ENCODE results near the gene PLEKHA5.

DNA sequence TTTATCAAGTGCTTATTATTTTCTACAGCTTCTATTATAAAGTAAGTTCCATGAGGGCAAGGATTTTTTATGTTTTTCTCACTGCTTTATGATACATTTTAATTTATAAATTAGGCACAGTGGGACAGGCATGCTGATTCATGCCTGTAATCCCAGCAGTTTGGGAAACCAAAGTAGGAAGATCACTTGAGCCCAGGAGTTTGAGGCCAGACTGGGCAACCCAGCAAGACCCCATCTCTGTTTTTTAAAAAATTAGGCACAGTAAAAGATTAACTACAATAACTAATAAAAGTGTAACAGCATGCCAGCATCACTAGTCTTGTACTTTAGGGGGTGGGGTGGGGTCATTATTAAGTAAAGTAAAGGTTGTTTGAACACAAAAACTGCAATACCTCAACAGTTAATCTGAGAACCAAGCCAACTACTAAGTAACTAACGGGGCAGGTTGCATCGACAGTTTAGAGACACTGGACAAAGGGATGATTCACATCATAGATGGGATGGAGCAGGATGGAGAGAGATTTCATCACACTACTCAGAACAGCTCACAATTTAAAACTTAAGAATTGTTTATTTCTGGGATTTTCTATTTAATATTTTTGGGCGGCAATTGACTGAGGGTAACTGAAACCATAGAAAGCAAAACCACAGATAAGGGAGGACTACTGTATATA, 119.5 kb downstream of the PLEKHA5 start:
- TF ChIP-seq, protein P1, sequence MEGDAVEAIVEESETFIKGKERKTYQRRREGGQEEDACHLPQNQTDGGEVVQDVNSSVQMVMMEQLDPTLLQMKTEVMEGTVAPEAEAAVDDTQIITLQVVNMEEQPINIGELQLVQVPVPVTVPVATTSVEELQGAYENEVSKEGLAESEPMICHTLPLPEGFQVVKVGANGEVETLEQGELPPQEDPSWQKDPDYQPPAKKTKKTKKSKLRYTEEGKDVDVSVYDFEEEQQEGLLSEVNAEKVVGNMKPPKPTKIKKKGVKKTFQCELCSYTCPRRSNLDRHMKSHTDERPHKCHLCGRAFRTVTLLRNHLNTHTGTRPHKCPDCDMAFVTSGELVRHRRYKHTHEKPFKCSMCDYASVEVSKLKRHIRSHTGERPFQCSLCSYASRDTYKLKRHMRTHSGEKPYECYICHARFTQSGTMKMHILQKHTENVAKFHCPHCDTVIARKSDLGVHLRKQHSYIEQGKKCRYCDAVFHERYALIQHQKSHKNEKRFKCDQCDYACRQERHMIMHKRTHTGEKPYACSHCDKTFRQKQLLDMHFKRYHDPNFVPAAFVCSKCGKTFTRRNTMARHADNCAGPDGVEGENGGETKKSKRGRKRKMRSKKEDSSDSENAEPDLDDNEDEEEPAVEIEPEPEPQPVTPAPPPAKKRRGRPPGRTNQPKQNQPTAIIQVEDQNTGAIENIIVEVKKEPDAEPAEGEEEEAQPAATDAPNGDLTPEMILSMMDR (IDR thresholded peaks at IDR 0.05), result no peak
- TF ChIP-seq, protein P2, sequence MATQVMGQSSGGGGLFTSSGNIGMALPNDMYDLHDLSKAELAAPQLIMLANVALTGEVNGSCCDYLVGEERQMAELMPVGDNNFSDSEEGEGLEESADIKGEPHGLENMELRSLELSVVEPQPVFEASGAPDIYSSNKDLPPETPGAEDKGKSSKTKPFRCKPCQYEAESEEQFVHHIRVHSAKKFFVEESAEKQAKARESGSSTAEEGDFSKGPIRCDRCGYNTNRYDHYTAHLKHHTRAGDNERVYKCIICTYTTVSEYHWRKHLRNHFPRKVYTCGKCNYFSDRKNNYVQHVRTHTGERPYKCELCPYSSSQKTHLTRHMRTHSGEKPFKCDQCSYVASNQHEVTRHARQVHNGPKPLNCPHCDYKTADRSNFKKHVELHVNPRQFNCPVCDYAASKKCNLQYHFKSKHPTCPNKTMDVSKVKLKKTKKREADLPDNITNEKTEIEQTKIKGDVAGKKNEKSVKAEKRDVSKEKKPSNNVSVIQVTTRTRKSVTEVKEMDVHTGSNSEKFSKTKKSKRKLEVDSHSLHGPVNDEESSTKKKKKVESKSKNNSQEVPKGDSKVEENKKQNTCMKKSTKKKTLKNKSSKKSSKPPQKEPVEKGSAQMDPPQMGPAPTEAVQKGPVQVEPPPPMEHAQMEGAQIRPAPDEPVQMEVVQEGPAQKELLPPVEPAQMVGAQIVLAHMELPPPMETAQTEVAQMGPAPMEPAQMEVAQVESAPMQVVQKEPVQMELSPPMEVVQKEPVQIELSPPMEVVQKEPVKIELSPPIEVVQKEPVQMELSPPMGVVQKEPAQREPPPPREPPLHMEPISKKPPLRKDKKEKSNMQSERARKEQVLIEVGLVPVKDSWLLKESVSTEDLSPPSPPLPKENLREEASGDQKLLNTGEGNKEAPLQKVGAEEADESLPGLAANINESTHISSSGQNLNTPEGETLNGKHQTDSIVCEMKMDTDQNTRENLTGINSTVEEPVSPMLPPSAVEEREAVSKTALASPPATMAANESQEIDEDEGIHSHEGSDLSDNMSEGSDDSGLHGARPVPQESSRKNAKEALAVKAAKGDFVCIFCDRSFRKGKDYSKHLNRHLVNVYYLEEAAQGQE (IDR thresholded peaks at IDR 0.05; ENCODE audit: insufficient read depth in 1 of 2, low read depth in 2 of 2, low read length in 1 of 2), result no peak
